HG02840 (cell line): ENCODE data around the gene LORICRIN.

Experiments used
- ATAC-seq: cut with Tn5 transposase; IDR thresholded peaks from one replicate; pipeline ENCODE4 v1.9.1; 2021; ENCODE audit warnings: mild to moderate bottlenecking, moderate library complexity, moderate number of reproducible peaks; ENCODE audit not compliant: unreplicated experiment, low FRiP score

LORICRIN gene

DNA sequence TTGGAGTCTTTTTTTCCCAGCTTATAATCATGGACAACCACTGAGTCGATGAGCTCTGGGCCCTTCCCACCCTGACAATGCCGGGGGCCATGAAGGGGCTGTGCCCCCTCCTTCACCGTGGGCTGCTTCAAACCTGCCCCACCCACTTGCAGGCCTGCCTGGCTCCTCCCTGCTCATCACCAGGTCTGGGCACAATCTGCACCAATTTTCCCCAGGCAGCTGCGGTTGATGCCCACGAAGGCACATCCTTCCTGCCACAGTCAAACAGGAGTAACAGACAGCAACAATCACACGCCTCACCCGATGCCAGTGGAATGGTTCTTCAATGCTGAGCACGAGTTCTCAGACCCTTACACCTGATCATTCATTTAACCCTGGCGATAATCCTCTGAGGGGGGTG, 34.4 kb downstream of the LORICRIN start:
- ATAC-seq = no peak

DNA sequence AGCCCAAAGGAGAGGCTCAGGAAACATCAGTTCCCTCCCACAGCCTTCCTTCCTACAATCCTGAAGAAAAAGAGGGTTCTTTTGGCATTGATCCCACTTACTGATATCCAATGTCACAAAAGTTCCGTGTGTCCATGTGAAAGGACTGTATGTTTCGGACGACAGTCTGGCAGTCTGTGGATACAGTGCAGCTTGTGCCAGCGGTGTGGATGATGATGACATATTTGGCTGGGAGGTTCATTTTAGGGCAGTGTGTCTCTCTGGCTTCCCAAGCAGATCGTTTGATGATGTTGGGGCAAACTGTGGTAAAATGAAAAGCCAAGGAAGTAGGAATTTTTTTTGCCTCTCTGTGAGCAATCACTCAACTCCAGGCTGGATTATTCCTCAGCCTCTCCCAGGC, 42.8 kb downstream of the LORICRIN start:
- no peak for ATAC-seq

DNA sequence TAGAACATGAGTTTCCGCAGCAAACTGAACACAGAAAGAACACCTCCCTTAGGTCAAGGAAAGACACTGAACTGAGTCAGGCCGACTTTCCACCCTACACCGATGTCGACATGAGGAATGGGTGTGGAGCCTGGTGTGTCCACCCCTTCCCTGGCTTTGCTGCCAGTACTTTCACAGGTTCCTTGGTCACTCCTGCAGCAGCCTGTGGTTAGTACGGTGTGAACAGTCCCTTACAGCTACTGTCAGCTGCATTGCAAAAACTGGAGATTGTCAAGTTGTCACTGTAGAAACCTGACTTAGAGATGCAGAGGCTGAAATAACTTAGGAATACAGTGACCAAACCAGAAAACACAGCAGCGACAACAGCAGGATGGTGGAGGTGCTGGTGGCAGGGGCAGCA, 46.2 kb downstream of the LORICRIN start:
- no peak for ATAC-seq

DNA sequence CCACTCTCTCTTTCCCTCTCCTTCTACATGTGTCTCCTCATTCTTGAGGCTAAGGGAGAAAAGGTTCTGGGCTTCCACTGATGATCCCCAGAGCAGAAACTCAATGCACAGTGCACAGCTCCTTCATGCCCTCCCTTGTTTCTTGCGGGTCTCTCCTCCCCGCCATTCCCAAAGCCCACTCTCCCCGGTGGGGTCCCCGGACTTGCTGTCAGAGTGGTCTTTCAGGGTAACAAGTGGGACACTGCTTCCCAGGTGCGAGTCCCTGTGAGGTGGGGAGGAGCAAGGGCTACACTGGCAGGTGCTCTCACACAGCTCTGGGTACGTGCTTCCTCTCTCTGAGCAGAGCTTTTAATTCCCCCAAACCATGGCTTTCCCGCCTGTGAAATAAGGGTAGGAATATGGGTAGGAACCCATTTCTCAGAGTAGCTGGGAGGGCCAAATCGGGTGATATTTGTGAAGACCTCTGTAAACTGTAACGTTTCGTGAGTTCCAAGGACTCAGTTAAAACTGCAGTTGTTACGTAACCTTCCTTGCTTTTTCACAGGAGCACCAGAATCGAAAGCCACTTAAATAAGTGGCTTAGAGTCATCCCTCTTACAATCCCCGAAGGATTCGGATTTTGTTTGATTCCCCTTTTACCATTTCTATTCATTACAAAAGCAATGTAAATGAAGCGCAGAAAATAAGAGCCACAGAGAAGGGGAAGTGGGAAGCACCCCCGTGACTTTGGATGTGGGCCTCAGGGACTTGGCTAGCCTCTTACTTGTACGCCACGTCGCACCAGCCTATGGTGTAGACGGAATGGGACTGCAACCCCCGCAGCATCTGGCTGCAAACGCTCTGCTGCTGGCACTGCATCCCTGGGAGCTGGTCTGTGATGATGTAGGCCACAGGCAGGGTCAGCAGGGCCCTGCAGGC, 47.1 kb downstream of the LORICRIN start:
- no peak for ATAC-seq

DNA sequence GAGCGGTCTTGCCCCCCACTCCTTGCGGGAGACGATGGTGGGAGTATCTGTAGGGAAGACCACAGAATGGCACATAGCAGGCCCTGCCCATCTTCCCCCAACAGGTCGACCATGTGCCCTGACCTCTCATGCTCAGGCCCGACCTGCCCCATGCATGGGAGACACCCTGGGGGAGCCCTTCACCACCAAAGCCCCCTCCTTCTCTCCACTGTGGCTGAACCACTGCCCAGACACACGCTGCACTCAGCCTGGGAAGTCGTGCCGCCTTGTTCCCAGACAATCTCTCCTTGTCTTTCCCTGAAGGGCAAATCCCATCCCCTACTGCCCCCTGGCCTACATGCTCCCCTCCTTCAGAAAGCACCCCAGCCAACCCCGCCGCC, 47.7 kb downstream of the LORICRIN start:
- no peak for ATAC-seq

DNA sequence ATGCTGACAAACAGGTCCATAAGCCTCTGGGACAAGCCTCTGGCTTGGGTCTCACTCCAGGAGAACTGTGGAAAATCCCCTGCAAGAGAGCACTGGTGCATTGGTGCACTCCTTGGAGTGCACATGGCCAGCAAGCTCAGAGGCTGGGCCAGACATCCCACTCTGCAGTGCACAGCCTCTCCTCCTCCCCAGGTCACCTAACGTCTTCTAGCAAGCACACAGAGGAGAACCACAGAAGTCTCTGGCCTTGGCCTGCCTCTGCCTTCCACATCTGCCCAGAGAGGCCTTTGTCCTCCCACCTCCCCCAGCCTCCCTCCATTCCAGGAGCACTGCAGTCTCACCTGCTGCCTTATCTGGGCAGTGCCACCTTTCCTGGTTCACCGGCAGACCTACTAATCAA, 49.1 kb downstream of the LORICRIN start:
- ATAC-seq = no peak

DNA sequence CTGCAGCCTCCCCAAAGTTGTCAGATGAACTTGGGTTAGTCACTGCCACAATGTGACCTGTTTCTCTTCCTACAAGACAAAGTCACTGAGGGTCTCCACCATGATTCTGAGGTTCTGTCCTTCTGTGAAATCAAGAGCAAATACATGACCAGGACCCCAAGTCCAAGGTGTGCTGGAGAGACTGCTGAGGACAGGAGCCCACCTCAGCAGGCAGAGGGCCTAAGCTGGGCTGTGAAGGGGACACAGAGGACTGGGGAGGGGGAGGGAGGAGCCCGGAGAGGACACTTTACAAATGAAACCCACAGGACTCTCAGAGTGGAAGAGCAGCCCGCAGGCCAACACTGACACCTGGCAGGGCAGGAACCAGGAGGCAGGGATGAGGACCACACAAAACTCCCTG, 50.0 kb downstream of the LORICRIN start:
- no peak for ATAC-seq

DNA sequence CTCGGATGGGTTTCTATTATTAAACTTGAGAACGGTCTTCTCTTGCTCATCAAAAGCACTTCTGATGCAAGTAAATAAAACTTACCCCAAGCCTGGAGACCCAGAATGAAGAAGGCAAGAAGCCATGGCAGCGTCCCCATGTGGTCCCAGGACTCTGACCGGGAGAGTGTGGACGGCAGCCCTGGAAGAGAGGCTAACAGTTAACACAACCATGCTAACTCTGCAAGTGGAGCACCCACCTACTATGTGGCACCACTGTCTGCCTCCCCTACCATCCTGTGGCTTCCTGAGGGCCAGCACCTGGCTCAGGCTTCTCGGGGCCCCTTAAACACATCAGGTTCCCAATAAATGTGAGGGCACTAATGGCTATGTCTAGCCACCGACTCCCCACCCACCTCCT, 51.0 kb downstream of the LORICRIN start:
- ATAC-seq = no peak
